Fibroblast of villous mesenchyme (primary cell): ENCODE measurements around the gene NPLOC4. TPM values are rescaled to one million over a fixed set of nuclear protein-coding genes. Genes with fewer than 3 reads are reported as not detected.

Source experiments
- DNase-seq: peaks from one replicate; pipeline ENCODE4 v3.0.0-alpha.2; 2010; ENCODE audit warnings: low read depth
- H3K4me3 ChIP-seq: 2 replicates; pipeline ENCODE4 v1.5.1; 2011; ENCODE audit warnings: low read depth, mild to moderate bottlenecking, low read length
- CTCF ChIP-seq: IDR thresholded peaks from 2 replicates; pipeline ENCODE4 v1.5.1; 2012; ENCODE audit warnings: low read depth, mild to moderate bottlenecking, low read length; ENCODE audit not compliant: insufficient read depth
- total RNA-seq: library from RNA; depleted of rRNA; stranded (reverse); fragments of >200 nt; gene quantifications from 2 replicates; pipeline ENCODE4 v1.2.3, GENCODE V29; 2012

NPLOC4 gene
- total RNA-seq, 1 donor: 96.7 TPM

DNA sequence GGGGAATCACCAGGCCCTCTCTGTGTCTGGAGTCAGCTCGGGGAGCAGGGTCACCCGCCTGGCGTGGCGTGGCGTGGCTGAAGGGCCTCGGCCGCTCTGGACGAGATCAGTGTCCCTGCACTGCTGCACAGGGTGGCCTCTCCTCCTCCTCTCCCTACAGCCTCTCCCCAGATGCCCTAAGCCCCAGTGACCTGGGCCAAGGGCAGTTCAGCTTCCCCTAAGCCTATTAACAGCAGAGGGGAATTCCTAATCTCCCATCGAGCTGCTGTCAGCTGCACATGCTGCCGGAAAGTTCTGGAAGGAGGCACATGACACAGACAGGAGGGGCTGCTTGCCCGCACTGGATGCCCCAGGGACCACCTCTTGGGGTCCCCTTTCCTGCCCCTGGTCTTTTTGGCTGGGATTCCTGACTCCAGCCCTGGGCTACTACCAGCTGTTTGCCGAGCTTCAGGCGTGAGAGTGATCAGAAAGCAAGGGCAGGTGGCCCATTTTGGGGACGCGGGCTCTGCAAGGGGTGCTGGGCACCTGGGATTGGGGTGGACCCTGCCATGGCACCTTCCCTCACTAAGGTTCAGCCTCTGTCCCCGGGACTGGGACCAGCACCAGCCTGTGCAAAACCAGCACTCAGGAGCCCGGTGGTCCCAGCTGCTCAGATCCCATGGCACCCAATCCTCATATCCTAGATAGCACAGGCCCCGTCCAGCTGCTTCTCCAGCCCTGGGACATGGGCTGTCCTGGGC lies 18.6 kb upstream of the NPLOC4 start:
- TF ChIP-seq CTCF: no peak
- DNase-seq: no peak
- no peak overlapping the region for H3K4me3 ChIP-seq

DNA sequence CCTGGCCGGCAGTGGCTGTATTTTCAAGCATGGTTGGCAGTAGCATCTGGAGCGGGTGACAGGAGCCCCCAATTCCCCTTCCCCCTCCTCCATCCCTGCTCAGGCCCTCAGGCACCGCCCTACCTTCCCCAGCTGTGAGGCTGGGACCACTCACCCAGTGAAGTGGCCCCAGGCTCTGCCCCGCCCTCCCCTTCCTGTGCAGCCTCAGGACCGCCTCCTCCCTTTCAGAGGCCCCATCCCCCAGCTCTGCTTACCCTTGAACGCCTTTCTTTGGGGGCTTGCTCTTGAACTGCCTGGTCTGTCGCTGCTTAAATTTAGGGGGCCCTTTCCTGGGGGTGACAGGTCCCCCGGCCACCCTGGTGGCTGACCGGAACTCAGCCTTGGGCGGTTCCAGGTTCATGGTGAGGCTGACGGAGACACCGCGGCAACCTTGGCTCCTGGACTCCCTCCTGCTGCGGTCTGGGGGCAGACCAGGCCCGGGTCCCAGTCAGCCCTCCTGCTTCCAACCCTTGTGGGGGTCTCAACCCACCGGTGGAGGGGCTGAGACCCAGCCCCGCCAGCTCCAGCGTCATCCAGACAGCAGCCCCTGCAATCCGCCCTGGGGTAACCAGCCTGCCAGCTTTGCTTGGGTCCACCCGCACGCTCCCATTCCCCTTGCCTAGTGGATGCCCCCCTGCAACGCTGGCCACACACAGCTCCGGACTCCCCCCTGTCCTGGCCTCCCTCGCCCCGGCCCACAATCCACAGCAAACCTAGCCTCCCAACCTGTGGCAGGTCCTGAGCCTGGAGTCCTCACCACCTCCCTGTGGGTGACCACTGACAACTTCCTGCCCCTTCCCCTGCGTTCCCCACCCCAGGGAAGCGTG lies 16.2 kb upstream of the NPLOC4 start:
- H3K4me3 ChIP-seq: no peak overlapping the region
- TF ChIP-seq CTCF: no peak
- no peak for DNase-seq

DNA sequence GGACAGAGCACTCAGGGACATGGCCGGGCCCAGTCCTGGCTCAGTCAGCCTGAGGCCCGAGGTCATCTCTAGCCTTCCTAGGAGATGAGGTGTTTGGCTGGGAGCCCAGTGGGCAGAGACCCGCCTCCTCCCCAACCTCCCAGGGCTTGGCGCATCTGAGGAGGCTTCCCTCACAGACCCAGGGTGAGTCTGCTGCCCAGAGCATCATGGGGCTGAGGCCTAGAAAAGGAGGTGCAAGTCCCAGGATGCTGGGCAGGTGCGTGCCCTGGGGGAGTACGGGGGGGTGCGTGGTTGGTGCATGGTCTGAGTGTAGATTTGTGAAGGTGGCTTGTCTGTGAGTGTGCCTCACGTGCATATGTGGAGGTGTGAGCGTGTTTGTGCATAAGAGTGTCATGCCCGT lies 14.8 kb upstream of the NPLOC4 start:
- peak; percentile 75 for DNase-seq
- no peak overlapping the region for H3K4me3 ChIP-seq
- no peak for TF ChIP-seq CTCF

DNA sequence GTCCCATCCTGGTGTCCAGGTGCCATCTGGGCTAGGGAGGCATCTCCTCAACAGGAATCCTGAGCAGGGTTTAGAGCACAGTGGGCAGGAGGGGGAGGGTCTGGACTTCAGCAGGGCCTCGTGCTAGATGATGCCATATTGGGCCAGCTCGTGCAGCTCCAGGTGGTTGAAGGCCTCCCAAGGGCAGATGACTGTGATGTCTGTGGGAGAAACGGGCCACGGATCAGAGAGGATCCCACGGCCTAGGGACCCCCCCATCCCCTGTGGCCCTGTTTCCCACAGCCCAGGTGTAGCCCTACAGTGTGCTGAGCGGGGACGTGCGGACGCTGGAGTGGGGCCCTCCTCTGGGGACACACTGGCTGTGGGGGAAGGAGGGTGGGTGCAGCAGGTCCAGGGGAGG lies 14.0 kb upstream of the NPLOC4 start:
- DNase-seq: no peak
- no peak for TF ChIP-seq CTCF

GRCh38 chr17:81648707-81649085 lies 11.8 kb upstream of the NPLOC4 start:
- no peak for DNase-seq
- H3K4me3 ChIP-seq: no peak overlapping the region
- no peak for TF ChIP-seq CTCF

More for the DNA sequence above, 14.0 kb upstream of the NPLOC4 start:
- no peak overlapping the region for H3K4me3 ChIP-seq

DNA sequence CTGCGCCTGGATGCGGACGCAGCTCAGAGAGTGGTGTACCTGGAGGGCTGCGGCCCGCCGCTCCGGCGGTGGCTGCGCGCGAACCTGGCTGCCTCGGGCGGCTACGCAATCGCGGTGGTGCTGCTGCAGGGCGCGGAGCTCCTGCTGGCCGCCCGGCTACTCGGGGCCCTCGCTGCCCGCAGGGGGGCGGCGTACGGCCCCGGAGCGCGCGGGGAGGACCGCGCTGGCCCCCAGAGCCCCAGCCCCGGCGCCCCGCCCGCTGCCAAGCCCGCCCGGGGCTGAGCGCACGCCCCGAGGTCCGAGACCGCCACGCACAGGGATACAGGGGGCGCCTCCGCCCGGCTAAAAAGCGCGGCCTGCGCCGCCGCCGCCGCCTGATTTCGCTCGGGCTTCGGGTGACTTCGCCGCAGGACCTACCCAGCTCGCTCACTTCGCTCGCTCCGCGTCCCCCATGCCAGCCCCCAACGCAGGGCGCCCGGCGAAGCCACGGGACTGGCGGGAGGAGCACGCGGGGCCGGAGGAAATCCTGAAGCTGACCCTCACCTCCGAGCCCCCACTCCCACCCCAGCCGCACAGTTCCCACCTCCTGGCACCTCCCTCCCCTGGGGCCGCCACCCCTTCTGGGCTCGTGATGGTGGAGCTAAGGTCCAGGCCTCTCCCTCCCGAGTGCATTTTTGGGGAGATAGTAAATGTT lies 11.2 kb upstream of the NPLOC4 start:
- H3K4me3 ChIP-seq: no peak overlapping the region
- DNase-seq: no peak
- TF ChIP-seq CTCF: no peak
